HG02571 (cell line): ENCODE results near the gene XXYLT1.

ENCODE experiments used
- ATAC-seq: cut with Tn5 transposase; IDR thresholded peaks from one replicate; pipeline ENCODE4 v1.9.1; 2021; ENCODE audit warnings: mild to moderate bottlenecking, moderate library complexity; ENCODE audit not compliant: unreplicated experiment

The XXYLT1 gene

DNA sequence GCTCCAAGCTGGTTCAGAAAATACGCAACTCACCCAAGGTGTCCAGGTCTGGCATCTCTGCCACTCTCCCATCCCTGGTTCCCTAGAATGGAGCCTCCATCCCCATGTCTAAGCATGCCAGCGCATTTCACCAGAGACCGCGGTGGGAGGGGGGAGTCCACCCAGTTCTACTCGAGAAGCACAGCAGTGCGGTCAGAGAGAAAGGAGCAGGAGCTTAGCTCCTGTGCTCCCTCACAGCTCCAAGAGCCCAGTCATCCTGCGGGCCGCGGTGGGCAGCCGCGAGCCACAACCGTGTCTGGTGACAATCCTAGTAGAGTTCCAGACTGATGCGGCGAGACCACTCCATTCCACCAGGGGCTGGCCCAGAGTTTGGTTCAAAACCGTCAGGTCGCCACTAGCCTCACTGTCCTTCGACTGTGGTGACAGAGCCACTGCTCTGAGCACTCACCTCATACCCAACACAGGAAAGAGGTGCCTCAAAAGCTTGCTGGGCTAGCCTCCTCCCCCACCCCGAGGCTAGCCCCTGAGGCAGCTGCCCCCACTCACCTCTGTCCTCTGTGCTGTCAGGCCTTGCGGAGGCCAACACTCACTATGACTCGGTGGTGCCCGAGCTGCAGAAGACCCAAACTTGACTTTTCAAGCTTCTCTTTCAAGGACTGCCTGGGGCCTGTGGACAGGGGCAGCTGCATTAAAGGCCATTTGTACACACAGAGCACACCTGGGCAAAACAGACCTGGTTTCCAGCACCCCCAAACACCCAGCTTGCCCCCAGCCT is 185.4 kb downstream of the XXYLT1 start:
- ATAC-seq, result no peak

DNA sequence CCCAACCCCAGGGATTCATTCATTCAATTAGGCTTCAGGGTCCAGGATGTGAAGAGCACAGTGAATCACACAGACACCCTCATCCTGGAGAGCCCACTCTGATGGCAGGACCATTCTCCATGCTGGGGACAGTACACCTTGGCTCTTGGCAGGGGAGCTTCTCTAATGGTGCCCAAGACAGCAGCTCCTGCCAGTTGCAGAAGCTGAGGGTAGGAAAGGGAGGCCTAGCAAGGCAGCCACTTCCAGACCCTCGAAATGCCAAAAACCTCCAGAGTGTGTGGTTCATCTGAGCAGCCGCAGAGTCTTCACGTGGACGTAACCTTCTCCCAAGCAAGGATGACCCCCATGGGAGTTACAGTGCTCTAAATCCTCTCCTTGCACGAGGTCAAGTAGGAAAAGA is 186.2 kb downstream of the XXYLT1 start:
- no peak for ATAC-seq

DNA sequence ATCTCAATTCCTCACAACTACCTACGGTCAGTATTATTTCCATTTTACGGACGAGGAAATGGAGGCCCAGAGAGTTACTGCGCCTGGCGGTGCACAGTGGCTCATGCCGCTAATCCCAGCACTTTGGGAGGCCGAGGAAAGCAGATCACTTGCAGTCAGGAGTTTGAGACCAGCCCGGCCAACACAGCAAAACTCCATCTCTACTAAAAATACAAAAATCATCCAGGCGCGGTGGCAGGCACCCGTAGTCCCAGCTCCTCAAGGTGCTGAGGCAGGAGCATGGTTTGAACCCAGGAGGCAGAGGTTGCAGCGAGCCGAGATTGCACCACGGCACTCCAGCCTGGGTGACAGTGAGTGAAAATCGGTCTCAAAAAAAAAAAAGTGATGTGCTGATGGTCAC is 187.3 kb downstream of the XXYLT1 start:
- no peak for ATAC-seq

DNA sequence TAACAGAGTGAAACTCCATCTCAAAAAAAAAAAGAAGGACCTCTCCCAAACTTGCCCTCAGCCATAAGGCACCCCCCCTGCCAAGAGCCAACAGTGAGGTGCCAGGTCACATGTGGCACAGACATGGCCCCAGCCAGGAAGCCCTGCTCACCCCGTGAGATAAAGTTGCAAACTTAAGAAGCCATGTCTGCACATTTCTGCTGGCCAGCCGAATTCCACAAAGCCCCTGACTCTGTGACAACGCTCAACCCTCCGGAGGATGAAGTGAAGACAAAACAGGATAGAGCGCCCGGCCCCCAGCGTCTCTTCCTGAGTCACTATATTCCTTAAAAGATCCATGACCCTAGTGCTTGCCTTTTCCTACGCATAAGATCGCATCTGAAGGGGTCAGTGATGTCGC is 188.1 kb downstream of the XXYLT1 start:
- ATAC-seq, result no peak

DNA sequence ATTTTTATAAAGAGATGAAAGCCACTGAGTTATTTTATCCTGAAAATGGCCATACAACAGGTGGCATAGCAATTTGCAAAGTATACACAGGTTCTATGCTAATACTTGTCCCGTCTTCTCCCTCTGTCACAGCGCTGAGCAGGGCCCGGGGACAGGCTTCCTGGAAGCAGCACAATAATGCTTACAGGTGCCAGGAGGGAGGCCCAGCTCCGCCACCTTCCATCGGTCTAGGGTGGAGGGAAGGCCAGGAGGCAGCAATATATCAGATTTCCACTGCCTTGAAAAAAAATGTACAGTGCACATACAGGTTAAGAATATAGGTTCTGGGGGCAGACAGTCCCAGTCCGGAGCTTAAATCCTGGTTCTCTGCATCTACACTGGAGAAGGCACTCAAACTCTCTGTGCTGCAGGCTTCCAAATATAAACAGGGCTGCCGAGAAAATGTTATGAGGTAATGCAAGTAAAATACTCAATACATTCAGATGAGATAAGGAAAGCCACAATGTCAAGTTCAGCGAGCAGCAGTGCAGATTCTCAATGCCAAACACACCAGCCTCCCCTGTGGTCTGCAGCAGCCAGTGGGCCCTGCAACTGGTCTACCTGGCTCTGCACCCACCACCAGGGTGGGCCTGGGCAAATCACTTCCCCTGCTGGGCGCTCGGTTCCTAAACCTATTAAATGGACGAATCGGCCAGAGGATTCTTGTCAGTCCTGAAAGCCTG is 189.6 kb downstream of the XXYLT1 start:
- ATAC-seq, result no peak

GRCh38 chr3:195080571-195081151 is 190.3 kb downstream of the XXYLT1 start:
- ATAC-seq, result no peak

- no peak for ATAC-seq
These were observed 190.8 kb downstream of the XXYLT1 start for GRCh38 chr3:195080125-195080524.

- no peak for ATAC-seq
These were observed 191.3 kb downstream of the XXYLT1 start for GRCh38 chr3:195079636-195080035.

GRCh38 chr3:195078891-195079440 is 192.0 kb downstream of the XXYLT1 start:
- no peak for ATAC-seq

- ATAC-seq, result no peak
These were observed 193.1 kb downstream of the XXYLT1 start for GRCh38 chr3:195077611-195078540.

- ATAC-seq, result no peak
These were observed 193.9 kb downstream of the XXYLT1 start for GRCh38 chr3:195076981-195077610.

DNA sequence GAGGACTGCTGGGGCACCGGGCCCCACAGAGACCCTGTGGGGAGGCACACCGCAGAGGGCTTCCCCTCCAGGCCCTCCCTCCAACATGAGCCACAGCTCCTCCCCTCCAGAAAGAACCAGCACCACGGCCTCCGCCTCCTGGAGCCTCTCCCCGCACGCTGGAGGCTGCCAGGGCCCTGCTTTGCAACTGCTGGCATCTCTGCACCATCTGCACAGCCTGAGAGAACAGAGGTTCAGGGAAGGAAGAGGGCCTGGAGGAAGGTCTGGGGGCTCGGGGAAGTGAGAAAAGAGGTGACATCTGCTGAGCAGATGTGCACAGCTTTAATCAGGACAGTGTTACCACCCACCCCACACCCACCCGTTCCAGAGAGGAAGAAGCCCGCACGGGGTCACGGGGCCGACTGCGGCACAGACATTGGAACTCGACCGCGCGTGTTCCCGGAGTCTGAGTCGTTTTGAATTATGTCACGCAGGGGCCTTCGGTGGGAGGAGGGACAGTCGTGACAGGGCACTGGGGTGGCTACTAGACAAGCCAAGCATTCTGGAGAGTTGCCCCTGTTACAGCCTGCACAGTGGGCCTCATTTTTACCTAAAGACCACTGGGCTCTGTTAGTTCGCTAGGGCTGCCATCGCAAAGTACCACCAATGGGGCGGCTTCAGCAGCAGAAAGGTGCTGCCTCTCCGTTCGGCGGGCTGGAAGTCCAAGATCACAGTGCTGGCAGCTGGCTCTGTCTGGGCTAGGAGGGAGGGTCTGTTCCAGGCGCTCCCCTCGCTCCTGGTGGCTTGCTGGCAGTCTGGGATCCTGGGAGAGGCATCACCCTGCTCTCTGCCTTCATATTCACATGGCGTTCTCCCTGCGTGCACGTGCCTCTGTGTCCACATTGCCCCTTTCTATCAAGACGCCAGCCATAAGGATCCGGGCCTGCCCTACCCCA is 194.8 kb downstream of the XXYLT1 start:
- ATAC-seq, result no peak

DNA sequence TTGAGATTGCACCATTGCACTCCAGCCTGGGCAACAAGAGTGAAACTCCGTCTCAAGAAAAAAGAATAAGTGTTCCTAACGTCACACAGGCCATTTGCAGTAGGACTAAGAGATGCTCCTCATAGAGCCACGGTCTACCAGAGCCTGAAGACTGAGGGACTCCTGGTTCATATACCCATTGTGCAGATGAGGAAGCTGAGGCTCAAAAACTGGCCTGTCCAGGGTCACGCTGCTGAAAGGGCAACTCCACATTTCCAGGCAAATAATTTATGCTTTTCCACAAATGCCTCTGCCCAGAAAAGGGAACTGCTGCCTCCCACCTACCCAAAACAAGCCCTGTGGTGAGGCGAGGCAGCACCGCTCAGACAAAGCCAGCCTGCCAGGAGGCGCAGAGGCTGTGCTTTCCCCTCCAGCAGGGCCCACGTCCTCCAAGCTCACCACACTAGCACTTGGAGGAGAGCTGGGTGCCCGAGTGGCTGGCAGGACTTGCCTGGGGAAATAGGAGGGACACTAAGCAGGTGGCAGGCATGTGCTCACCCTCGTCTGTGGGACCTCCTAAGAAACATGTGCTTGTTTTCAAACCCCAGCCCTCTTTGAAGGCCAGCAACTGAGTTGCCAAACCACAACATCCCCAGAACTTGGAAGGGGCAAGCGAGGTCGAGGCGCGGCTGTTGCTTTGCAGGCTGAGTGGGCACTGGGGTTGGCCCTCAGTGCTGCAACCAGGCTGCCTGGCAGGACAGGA is 195.6 kb downstream of the XXYLT1 start:
- ATAC-seq, result no peak

- ATAC-seq, result no peak
These were observed 196.8 kb downstream of the XXYLT1 start for GRCh38 chr3:195073866-195074860.

DNA sequence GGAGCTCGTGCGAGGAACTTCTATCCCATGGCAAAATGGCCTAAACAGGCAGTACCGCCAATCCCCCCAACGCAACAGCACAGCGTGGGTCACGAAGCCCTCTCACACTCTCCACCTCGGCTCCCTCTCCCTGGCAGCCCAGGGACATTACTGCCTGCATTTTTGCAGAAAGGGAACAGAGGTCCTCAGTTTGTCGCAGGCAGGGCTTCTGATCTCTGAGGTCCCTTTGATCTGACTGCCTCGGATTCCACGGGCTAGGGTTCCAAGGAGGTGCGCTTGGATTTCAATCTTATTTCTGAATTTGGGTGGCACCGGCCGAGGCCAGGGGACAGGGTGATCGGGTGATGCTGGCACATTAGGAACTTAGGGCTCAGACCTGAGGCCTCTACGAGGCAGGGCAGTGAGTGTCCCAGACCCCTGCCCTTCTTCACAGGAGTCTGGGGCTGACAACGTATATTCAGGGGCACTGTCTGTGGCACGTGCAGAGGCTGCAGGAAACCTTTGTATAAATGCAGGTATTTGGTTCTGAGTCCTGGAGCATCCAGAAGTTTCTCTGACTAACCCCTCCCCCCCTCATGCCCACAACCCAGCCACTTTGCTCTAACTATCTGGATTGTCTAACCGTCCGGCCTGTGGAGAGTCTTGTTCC is 197.9 kb downstream of the XXYLT1 start:
- ATAC-seq, result no peak

- ATAC-seq, result no peak
These were observed 198.8 kb downstream of the XXYLT1 start for GRCh38 chr3:195071916-195072820.
